Osteoblast (primary cell): ENCODE measurements around the gene PADI3. TPM values are rescaled to one million over a fixed set of nuclear protein-coding genes. Genes with fewer than 3 reads are reported as not detected.

Experiments
- DNase-seq: peaks from one replicate; pipeline ENCODE4 v3.0.0; 2011; ENCODE audit warnings: low spot score, mixed read lengths; ENCODE audit not compliant: insufficient read length; ENCODE audit errors: missing footprints
- H2AFZ ChIP-seq: 2 replicates; pipeline ENCODE4 v1.6.0; 2011; ENCODE audit warnings: mild to moderate bottlenecking, low read length
- H3K27ac ChIP-seq: 2 replicates; pipeline ENCODE4 v1.5.1; 2011; ENCODE audit warnings: mild to moderate bottlenecking, low read depth, low read length, moderate library complexity
- H3K27me3 ChIP-seq: 2 replicates; pipeline ENCODE4 v1.6.0; 2012; ENCODE audit warnings: mild to moderate bottlenecking, control low read depth, inconsistent platforms, low read length, moderate library complexity; ENCODE audit not compliant: insufficient read depth
- H3K36me3 ChIP-seq: 2 replicates; pipeline ENCODE4 v1.5.1; 2011; ENCODE audit warnings: mild to moderate bottlenecking, low read length, control low read depth, moderate library complexity; ENCODE audit not compliant: insufficient read depth
- H3K4me1 ChIP-seq: 2 replicates; pipeline ENCODE4 v1.5.1; 2011; ENCODE audit warnings: mild to moderate bottlenecking, low read length, control low read depth, moderate library complexity; ENCODE audit not compliant: insufficient read depth
- H3K4me2 ChIP-seq: 2 replicates; pipeline ENCODE4 v1.6.0; 2011; ENCODE audit warnings: mild to moderate bottlenecking, low read length; ENCODE audit not compliant: insufficient read depth
- H3K4me3 ChIP-seq: fragments of 200-600 bp; sonication (generic); 3 replicates; pipeline ENCODE4 v1.5.1; 2012; ENCODE audit warnings: mild to moderate bottlenecking, low read length, inconsistent platforms; ENCODE audit not compliant: insufficient read depth
- H3K79me2 ChIP-seq: 2 replicates; pipeline ENCODE4 v1.6.0; 2012; ENCODE audit warnings: mild to moderate bottlenecking, low read length, control low read depth, inconsistent platforms; ENCODE audit not compliant: insufficient read depth
- H3K9me3 ChIP-seq: 2 replicates; pipeline ENCODE4 v1.5.1; 2011; ENCODE audit warnings: low read depth, low read length, control low read depth
- H4K20me1 ChIP-seq: 2 replicates; pipeline ENCODE4 v1.6.0; 2012; ENCODE audit warnings: mild to moderate bottlenecking, low read length, control low read depth; ENCODE audit not compliant: insufficient read depth
- CTCF ChIP-seq: IDR thresholded peaks from 2 replicates; pipeline ENCODE4 v1.5.1; 2011; ENCODE audit warnings: mild to moderate bottlenecking, low read depth, low read length, moderate library complexity; ENCODE audit errors: extremely low read depth
- small RNA-seq: library from RNA; depleted of rRNA; stranded (forward); fragments of <200 nt; gene quantifications from one replicate; pipeline ENCODE3, GENCODE V24; 2012
- total RNA-seq: library from RNA; depleted of rRNA; stranded (reverse); fragments of >200 nt; gene quantifications from 2 replicates; pipeline ENCODE4 v1.2.3, GENCODE V29; 2012

PADI3 gene
- total RNA-seq, 1 donor = not detected

- Histone ChIP-seq H3K27ac (no peak overlapping the region), H3K79me2 (no peaks in the 10 kb centered on the region), H3K4me1 (no peaks in the 10 kb centered on the region), H4K20me1 (no peaks in the 10 kb centered on the region), H3K9me3 (no peaks in the 10 kb centered on the region), H3K36me3 (no peaks in the 10 kb centered on the region), H2AFZ (no peak overlapping the region), H3K27me3 (peaks cover 42% of the 10 kb centered on the region), H3K4me2 (no peak overlapping the region), H3K4me3 (no peak overlapping the region)
- no peak for DNase-seq
- TF ChIP-seq CTCF = no peak
Observed at GRCh38 chr1:17328855-17329254, 80.0 kb downstream of the PADI3 start.

- H2AFZ ChIP-seq = no peak overlapping the region
- H3K4me2 ChIP-seq = no peak overlapping the region
- H3K36me3 ChIP-seq = no peaks in the 10 kb centered on the region
- no peak overlapping the region for H3K27ac ChIP-seq
- H3K4me3 ChIP-seq = no peak overlapping the region
- no peak for TF ChIP-seq CTCF
- H3K27me3 ChIP-seq = peaks cover 36% of the 10 kb centered on the region
- no peaks in the 10 kb centered on the region for H3K4me1 ChIP-seq
- H4K20me1 ChIP-seq = no peaks in the 10 kb centered on the region
- no peaks in the 10 kb centered on the region for H3K9me3 ChIP-seq
- no peaks in the 10 kb centered on the region for H3K79me2 ChIP-seq
- no peak for DNase-seq
Observed at GRCh38 chr1:17329610-17330009, 80.7 kb downstream of the PADI3 start.

GRCh38 chr1:17330856-17331255 is 82.0 kb downstream of the PADI3 start:
- Histone ChIP-seq H3K4me1 (no peaks in the 10 kb centered on the region), H3K4me2 (no peak overlapping the region), H3K9me3 (no peaks in the 10 kb centered on the region), H3K4me3 (no peak overlapping the region), H3K79me2 (no peaks in the 10 kb centered on the region), H3K27ac (no peak overlapping the region), H4K20me1 (no peaks in the 10 kb centered on the region), H3K36me3 (no peaks in the 10 kb centered on the region), H2AFZ (no peak overlapping the region), H3K27me3 (peaks cover 29% of the 10 kb centered on the region)
- no peak for TF ChIP-seq CTCF
- DNase-seq = no peak

GRCh38 chr1:17333081-17333480 is 84.2 kb downstream of the PADI3 start:
- no peak overlapping the region for H3K4me2 ChIP-seq
- no peaks in the 10 kb centered on the region for H3K9me3 ChIP-seq
- H3K27me3 ChIP-seq = peaks cover 18% of the 10 kb centered on the region
- TF ChIP-seq CTCF = no peak
- H3K27ac ChIP-seq = no peak overlapping the region
- no peaks in the 10 kb centered on the region for H4K20me1 ChIP-seq
- no peaks in the 10 kb centered on the region for H3K79me2 ChIP-seq
- H3K4me3 ChIP-seq = no peak overlapping the region
- no peak overlapping the region for H2AFZ ChIP-seq
- no peak for DNase-seq
- H3K36me3 ChIP-seq = no peaks in the 10 kb centered on the region
- H3K4me1 ChIP-seq = no peaks in the 10 kb centered on the region

Small RNA genes within 50 kb of the gene (small RNA-seq; reads per million reads assigned to genes)
- gene MIR3972 = not detected

Other genes with a start within 250 kb of the PADI3 start
- 30.6 and 34.4 TPM in 2 replicates for gene ATP13A2, start 237.2 kb upstream of the PADI3 start, total RNA-seq
- 87.6 and 87.8 TPM in 2 replicates for gene SDHB, start 195.1 kb upstream of the PADI3 start, total RNA-seq
- under 0.01 and 0.29 TPM in 2 replicates for gene PADI2, start 129.6 kb upstream of the PADI3 start, total RNA-seq
- gene PADI1, start 44.0 kb upstream of the PADI3 start, total RNA-seq = under 0.01 TPM in 2 replicates
- gene PADI4, start 59.1 kb downstream of the PADI3 start, total RNA-seq = not detected in 2 replicates
- not detected in 2 replicates for gene PADI6, start 123.1 kb downstream of the PADI3 start, total RNA-seq
- 61.9 and 71.3 TPM in 2 replicates for gene RCC2, start 190.6 kb downstream of the PADI3 start, total RNA-seq